ENCODE results near the gene CCDC198.

The CCDC198 gene

DNA sequence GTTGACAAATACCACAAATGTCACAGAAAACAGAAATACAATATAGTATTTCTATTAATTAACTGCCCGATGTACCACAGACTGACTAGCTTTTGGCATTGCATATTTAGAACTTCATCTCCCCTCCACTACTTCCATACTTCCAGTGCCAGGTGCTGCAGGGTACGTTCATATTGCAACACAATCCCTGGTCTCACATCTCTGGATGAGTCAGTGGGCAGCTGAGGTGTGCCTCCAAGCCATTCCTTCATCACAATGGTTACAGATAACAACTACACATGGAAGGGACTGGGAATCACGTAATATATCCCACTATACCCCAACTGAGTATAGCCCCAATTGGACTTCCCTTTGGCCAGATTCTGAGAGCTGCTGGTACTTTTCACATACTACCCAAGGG lies 31.1 kb downstream of the CCDC198 start:
- DNase-seq: no peak

GRCh38 chr14:57461777-57462320 lies 31.8 kb downstream of the CCDC198 start:
- no peak for DNase-seq

GRCh38 chr14:57435923-57436322 lies 57.7 kb downstream of the CCDC198 start:
- DNase-seq: no peak

DNA sequence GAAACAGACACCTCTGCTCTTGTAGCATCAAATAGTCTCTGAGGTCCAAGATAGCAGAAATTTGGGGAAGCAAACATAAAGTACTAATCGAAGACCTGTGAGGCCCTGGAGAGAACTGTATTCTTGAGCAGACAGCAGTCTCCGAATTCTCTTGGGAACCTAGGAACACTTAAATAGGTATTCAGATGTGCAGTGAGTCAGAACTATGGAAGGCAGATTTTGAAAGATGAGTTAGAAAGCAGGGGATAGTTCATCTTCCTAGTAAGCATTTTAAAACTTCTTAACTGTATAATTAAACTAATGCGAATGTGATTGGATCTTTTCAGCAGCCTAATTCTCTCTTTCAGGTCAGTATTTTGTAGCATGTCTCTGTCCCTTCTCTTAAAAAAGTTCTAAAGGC lies 72.7 kb downstream of the CCDC198 start:
- no peak for DNase-seq

- DNase-seq: no peak
Measured at GRCh38 chr14:57420033-57420432, 73.6 kb downstream of the CCDC198 start.
